22Rv1 (cell line): Measurements from ENCODE around the gene LZIC.
A peak's percentile ranks its signal among the peaks of the same experiment; 100 is the strongest.

Experiments
- H3K27ac ChIP-seq: fragments of 450-650 bp; 2 replicates; pipeline ENCODE4 v1.5.1; 2017
- ZFX ChIP-seq: fragments of 450-650 bp; IDR thresholded peaks from 2 replicates; pipeline ENCODE4 v1.6.1; 2017; ENCODE audit warnings: antibody characterized with exemption, borderline replicate concordance
- TF ChIP-seq, protein P1 (sequence below): fragments of 450-650 bp; IDR thresholded peaks from 2 replicates; pipeline ENCODE4 v1.5.1; 2017; ENCODE audit warnings: mild to moderate bottlenecking

LZIC gene

GRCh38 chr1:9942939-9943788 lies at the start of gene LZIC, which contains the start of gene NMNAT1:
Gene LZIC (minus strand): TSS chr1:9943391. CDS start chr1:9936619, 6,772 bp downstream.
Gene NMNAT1 (plus strand): TSS chr1:9943475. CDS start chr1:9972074, 28,599 bp downstream.
- peak within 1 kb of the TSS; percentile 91 for H3K27ac ChIP-seq
- TF ChIP-seq, protein P1, sequence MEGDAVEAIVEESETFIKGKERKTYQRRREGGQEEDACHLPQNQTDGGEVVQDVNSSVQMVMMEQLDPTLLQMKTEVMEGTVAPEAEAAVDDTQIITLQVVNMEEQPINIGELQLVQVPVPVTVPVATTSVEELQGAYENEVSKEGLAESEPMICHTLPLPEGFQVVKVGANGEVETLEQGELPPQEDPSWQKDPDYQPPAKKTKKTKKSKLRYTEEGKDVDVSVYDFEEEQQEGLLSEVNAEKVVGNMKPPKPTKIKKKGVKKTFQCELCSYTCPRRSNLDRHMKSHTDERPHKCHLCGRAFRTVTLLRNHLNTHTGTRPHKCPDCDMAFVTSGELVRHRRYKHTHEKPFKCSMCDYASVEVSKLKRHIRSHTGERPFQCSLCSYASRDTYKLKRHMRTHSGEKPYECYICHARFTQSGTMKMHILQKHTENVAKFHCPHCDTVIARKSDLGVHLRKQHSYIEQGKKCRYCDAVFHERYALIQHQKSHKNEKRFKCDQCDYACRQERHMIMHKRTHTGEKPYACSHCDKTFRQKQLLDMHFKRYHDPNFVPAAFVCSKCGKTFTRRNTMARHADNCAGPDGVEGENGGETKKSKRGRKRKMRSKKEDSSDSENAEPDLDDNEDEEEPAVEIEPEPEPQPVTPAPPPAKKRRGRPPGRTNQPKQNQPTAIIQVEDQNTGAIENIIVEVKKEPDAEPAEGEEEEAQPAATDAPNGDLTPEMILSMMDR, result no peak
- no peak for TF ChIP-seq ZFX

- H3K27ac ChIP-seq, result no peak overlapping the region
- TF ChIP-seq ZFX, result no peak
- TF ChIP-seq, protein P1, result no peak
These were observed 49.7 kb upstream of the LZIC start for GRCh38 chr1:9992910-9993309.

DNA sequence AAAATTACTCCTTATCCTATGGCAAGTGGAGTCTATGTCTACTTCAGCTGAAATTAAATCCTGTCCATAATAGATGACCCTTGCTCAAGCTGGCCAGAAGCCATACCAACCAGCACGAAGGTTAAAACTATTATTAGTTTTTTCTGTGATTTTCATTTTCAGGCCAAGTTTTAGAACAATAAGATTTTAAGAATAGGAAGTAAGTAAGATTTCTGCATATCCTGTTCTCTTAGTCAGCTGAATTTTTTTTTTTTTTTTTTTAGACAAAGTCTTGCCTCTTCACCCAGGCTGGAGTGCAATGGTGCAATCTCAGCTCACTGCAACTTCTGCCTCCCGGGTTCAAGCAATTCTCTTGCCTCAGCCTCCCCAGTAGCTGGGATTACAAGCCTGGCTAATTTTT lies 47.8 kb upstream of the LZIC start:
- no peak overlapping the region for H3K27ac ChIP-seq

DNA sequence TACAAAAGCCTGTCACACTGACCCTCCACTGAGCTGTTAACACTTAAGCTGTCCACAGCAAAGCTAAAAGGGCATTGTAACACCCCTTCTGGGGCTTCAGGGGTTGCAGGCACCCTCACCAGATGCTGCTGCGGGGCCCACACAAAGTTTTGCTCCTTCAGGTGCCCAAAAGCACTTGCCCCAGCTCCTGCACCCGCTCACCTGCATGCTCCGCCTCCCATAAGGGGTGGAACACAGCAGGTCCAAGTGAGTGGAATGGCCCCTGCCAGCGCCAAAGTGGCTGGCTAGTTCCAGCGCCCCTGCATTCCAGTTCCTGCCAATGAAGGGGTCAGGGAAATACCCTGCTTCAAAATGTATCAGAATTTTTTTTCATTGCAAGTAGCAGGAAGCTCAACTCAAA lies 46.6 kb upstream of the LZIC start:
- no peak overlapping the region for H3K27ac ChIP-seq
- no peak for TF ChIP-seq ZFX
- TF ChIP-seq, protein P1, result no peak

More for the DNA sequence above, 47.8 kb upstream of the LZIC start:
- TF ChIP-seq ZFX, result no peak
- TF ChIP-seq, protein P1, result no peak

DNA sequence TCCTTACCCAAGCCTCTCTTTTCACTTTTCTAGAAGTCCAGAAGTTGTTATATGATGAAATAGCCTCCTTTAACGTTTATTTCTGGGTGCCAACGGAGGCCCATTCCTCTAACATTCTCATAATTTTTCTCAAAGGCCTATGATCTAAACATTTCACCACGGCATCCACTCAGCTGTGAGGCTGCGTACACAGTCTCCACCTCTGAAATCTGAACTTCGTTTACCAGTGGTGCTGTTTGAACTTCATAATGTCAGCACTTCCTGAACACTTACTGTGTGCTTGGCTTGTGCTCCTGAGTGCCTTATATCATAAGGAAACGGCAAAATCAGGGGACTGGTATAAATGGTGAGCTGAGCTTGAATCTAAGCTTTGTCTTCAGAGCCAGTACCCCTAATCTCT lies 41.8 kb upstream of the LZIC start:
- H3K27ac ChIP-seq, result no peak overlapping the region
- TF ChIP-seq, protein P1, result no peak
- TF ChIP-seq ZFX, result no peak

- no peak overlapping the region for H3K27ac ChIP-seq
- TF ChIP-seq, protein P1, result no peak
- no peak for TF ChIP-seq ZFX
These were observed 41.1 kb upstream of the LZIC start for GRCh38 chr1:9984253-9984652.
